GM23338 (cell line): ENCODE results near the gene AQP5.

ENCODE experiments used
- CREB1 ChIP-seq: fragments of 250-450 bp; sonication (Bioruptor Pico); IDR thresholded peaks from 2 replicates; pipeline ENCODE4 v1.5.0; 2020; ENCODE audit warnings: low read depth, mild to moderate bottlenecking, moderate library complexity
- CTCF ChIP-seq, 2 experiments: fragments of 200-600 bp in 1 of 2; sonication (generic) in 1 of 2; conservative IDR thresholded peaks; 2 replicates each; pipeline versions ENCODE4 v1.5.1 to v1.6.1; 2016 to 2017; ENCODE audit warnings: antibody characterized with exemption in 2 of 2, low read depth in 2 of 2, mild to moderate bottlenecking in 2 of 2, moderate library complexity in 1 of 2
- EZH2 ChIP-seq: fragments of 200-600 bp; sonication (generic); IDR thresholded peaks from one replicate; pipeline ENCODE4 v1.8.0; 2017; ENCODE audit warnings: antibody characterized with exemption, mild to moderate bottlenecking, low read depth; ENCODE audit not compliant: unreplicated experiment
- EZH2phosphoT487 ChIP-seq: fragments of 200-600 bp; sonication (generic); IDR thresholded peaks from one replicate; pipeline ENCODE4 v1.8.1; 2018; ENCODE audit warnings: antibody characterized with exemption; ENCODE audit not compliant: unreplicated experiment
- NANOG ChIP-seq: IDR thresholded peaks from 2 replicates; pipeline ENCODE4 v1.6.1; 2016; ENCODE audit warnings: antibody characterized with exemption, borderline replicate concordance
- POLR2AphosphoS5 ChIP-seq: IDR thresholded peaks from 2 replicates; pipeline ENCODE4 v1.6.1; 2016; ENCODE audit warnings: antibody characterized with exemption, low read depth
- ZNF114 ChIP-seq: fragments of 250-450 bp; sonication (Bioruptor Pico); IDR thresholded peaks from 2 replicates; pipeline ENCODE4 v1.5.0; 2020; ENCODE audit warnings: mild to moderate bottlenecking, moderate library complexity
- ZNF331 ChIP-seq: fragments of 250-450 bp; sonication (Bioruptor Pico); IDR thresholded peaks from 2 replicates; pipeline ENCODE4 v1.5.0; 2020; ENCODE audit warnings: low read depth, mild to moderate bottlenecking, moderate library complexity
- TF ChIP-seq, protein P1 (sequence below): IDR thresholded peaks from one replicate; pipeline ENCODE4 v1.6.1; 2018; ENCODE audit warnings: antibody characterized with exemption; ENCODE audit not compliant: unreplicated experiment

DNA sequence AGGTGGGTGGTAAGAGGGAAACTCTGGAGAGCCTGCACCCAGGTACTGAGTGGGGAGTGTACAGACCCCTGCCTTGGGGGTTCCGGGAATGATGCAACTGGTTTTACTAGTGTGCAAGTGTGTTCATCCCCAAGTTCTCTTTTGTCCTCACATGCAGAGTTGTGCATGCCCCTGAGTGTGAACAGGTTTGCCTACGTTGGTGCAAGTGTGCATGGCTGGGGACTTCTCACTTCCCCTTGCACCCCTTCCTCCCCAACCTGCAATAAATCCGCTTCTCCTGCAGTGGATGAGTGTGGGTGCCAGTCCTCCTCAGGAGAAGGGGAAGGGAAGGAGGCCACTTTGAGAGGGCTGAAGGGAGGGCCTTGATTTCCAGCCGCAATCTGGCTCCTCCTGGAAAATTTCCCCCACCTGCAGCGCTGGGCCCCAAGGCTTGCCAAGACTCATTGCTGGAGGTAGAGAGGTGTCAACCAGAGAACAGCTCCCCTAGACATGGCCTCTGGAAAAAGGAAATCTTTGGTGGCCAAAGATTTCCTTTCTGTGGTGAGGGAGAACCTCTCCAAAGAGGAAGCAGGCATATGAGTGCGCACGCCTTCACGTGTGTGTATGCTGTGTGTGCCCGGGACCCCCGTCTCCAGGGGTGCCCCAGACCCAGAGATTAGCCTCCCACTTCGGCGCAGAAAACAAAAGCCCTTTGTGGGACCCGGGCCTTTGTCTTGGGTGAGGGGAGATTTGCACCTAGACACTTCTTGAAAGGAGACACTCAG is 5.6 kb upstream of the AQP5 start:
- TF ChIP-seq POLR2AphosphoS5 (no peak), CTCF (conservative IDR thresholded peaks at IDR 0.05; ENCODE audit: low read depth in 2 of 2) (no peak), EZH2phosphoT487 (no peak), CREB1 (CRISPR knock-in tag) (no peak), NANOG (no peak), EZH2 (no peak), ZNF114 (CRISPR knock-in tag) (no peak), ZNF331 (CRISPR knock-in tag) (no peak)
- TF ChIP-seq, protein P1, sequence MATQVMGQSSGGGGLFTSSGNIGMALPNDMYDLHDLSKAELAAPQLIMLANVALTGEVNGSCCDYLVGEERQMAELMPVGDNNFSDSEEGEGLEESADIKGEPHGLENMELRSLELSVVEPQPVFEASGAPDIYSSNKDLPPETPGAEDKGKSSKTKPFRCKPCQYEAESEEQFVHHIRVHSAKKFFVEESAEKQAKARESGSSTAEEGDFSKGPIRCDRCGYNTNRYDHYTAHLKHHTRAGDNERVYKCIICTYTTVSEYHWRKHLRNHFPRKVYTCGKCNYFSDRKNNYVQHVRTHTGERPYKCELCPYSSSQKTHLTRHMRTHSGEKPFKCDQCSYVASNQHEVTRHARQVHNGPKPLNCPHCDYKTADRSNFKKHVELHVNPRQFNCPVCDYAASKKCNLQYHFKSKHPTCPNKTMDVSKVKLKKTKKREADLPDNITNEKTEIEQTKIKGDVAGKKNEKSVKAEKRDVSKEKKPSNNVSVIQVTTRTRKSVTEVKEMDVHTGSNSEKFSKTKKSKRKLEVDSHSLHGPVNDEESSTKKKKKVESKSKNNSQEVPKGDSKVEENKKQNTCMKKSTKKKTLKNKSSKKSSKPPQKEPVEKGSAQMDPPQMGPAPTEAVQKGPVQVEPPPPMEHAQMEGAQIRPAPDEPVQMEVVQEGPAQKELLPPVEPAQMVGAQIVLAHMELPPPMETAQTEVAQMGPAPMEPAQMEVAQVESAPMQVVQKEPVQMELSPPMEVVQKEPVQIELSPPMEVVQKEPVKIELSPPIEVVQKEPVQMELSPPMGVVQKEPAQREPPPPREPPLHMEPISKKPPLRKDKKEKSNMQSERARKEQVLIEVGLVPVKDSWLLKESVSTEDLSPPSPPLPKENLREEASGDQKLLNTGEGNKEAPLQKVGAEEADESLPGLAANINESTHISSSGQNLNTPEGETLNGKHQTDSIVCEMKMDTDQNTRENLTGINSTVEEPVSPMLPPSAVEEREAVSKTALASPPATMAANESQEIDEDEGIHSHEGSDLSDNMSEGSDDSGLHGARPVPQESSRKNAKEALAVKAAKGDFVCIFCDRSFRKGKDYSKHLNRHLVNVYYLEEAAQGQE = no peak
